B cell (primary cell): ENCODE results near the gene POLR2F. TPM values are rescaled to one million over a fixed set of nuclear protein-coding genes. Genes with fewer than 3 reads are reported as not detected.

ENCODE experiments used
- ATAC-seq: fragments of 200-7000 bp; cut with Tn5 transposase; one replicate; pipeline ENCODE4 v1.10.0; 2021; ENCODE audit warnings: low read depth, mild to moderate bottlenecking, moderate number of reproducible peaks, moderate library complexity
- CTCF ChIA-PET: fragments of 350-600 bp; sonication (Branson Sonifier 250); formaldehyde crosslinking; loops from one replicate; lab custom pipeline; 2021; ENCODE audit warnings: antibody characterized with exemption, inconsistent platforms; lab: Charles Lee
- POLR2A ChIA-PET: fragments of 350-600 bp; sonication (Branson Sonifier 250); formaldehyde crosslinking; loops from one replicate; lab custom pipeline; 2021; ENCODE audit warnings: antibody characterized with exemption; lab: Charles Lee
- DNase-seq: peaks from one replicate; pipeline ENCODE4 v3.0.0; 2013
- H2AFZ ChIP-seq: 2 replicates; pipeline ENCODE4 v1.6.1; 2012; ENCODE audit warnings: mild to moderate bottlenecking, low read depth, low read length; ENCODE audit not compliant: insufficient read depth, poor library complexity, severe bottlenecking
- H3K27ac ChIP-seq, 2 donors: 1 replicate in 1 of 2; 2 replicates in 1 of 2; pipeline ENCODE4 v1.5.1; 2012 to 2013; ENCODE audit warnings: low read length in 2 of 2, mild to moderate bottlenecking in 2 of 2, moderate library complexity in 1 of 2
- H3K27me3 ChIP-seq, 4 experiments: fragments of 200-600 bp in 1 of 4; sonication (generic) in 1 of 4; replicated peaks in 1 of 4; 1 replicate in 2 of 4; 2 replicates in 2 of 4; pipeline versions ENCODE4 v1.6.1 to v1.7.0; 2013 to 2016; ENCODE audit warnings: low read length in 3 of 4, mild to moderate bottlenecking in 2 of 4, mixed read lengths in 1 of 4, moderate library complexity in 1 of 4; ENCODE audit not compliant: insufficient read depth in 4 of 4, control insufficient read depth in 3 of 4; ENCODE audit errors: control extremely low read depth in 1 of 4
- H3K36me3 ChIP-seq, 2 experiments: replicated peaks in 1 of 2; 1 replicate in 1 of 2; 2 replicates in 1 of 2; pipeline versions ENCODE4 v1.6.1 to v1.7.1; 2013; ENCODE audit warnings: low read length in 1 of 2; ENCODE audit not compliant: insufficient read depth in 2 of 2, control insufficient read depth in 1 of 2; ENCODE audit errors: control extremely low read depth in 1 of 2, extremely low read depth in 1 of 2
- H3K4me1 ChIP-seq, 2 donors: fragments of 200-600 bp in 1 of 2; sonication (generic) in 1 of 2; 1 replicate in 1 of 2; 2 replicates in 1 of 2; pipeline versions ENCODE4 v1.5.1 to v1.6.1; 2013 to 2017; ENCODE audit warnings: low read length in 2 of 2; ENCODE audit not compliant: control insufficient read depth in 2 of 2, insufficient read depth in 2 of 2
- H3K4me2 ChIP-seq: replicated peaks from 2 replicates; pipeline ENCODE3; 2012; ENCODE audit warnings: mild to moderate bottlenecking, low read depth, low read length; ENCODE audit not compliant: poor library complexity, severe bottlenecking
- H3K4me3 ChIP-seq, 5 experiments: fragments of 200-600 bp in 1 of 5; sonication (generic) in 1 of 5; 1 replicate in 3 of 5; 2 replicates in 2 of 5; pipeline versions ENCODE4 v1.5.1 to v1.7.0; 2011 to 2016; ENCODE audit warnings: low read length in 4 of 5, mild to moderate bottlenecking in 4 of 5, low read depth in 2 of 5, control low read depth in 1 of 5, moderate library complexity in 1 of 5; ENCODE audit not compliant: insufficient read depth in 1 of 5; ENCODE audit errors: control extremely low read depth in 1 of 5, extremely low read depth in 1 of 5
- H3K79me2 ChIP-seq: fragments of 200-600 bp; sonication (generic); one replicate; pipeline ENCODE4 v1.6.0; 2016; ENCODE audit warnings: low read length; ENCODE audit not compliant: control insufficient read depth, insufficient read depth
- H3K9ac ChIP-seq: fragments of 200-600 bp; sonication (generic); 2 replicates; pipeline ENCODE4 v1.6.1; 2017; ENCODE audit warnings: mild to moderate bottlenecking, low read length, moderate library complexity
- H3K9me3 ChIP-seq, 3 donors: one replicate each; pipeline versions ENCODE4 v1.6.1 to v1.7.1; 2013; ENCODE audit warnings: low read length in 2 of 3; ENCODE audit not compliant: control insufficient read depth in 2 of 3, insufficient read depth in 1 of 3; ENCODE audit errors: control extremely low read depth in 1 of 3
- H4K20me1 ChIP-seq: 2 replicates; pipeline ENCODE4 v1.6.0; 2012; ENCODE audit warnings: mild to moderate bottlenecking, low read length; ENCODE audit not compliant: insufficient read depth, control insufficient read depth, poor library complexity, severe bottlenecking
- H3K27ac Mint-ChIP-seq: one replicate; pipeline ENCODE4 v1.8.0; 2021; ENCODE audit warnings: mixed read lengths
- H3K27me3 Mint-ChIP-seq: one replicate; pipeline ENCODE4 v1.8.0; 2021; ENCODE audit warnings: mixed read lengths
- H3K4me1 Mint-ChIP-seq: one replicate; pipeline ENCODE4 v1.8.0; 2021; ENCODE audit warnings: mixed read lengths
- H3K4me3 Mint-ChIP-seq: one replicate; pipeline ENCODE4 v1.8.0; 2021; ENCODE audit warnings: mixed read lengths
- H3K9me3 Mint-ChIP-seq: one replicate; pipeline ENCODE4 v1.8.0; 2022; ENCODE audit warnings: mixed read lengths; ENCODE audit not compliant: insufficient read depth
- EZH2 ChIP-seq: IDR thresholded peaks from 2 replicates; pipeline ENCODE4 v1.6.1; 2012; ENCODE audit warnings: borderline replicate concordance, low read depth, mild to moderate bottlenecking, moderate library complexity, low read length; ENCODE audit not compliant: insufficient read depth, poor library complexity, severe bottlenecking
- WGBS: methylation state at CpG from one replicate; pipeline ENCODE4 v1.1.5; 2013; ENCODE audit warnings: missing lambda C conversion rate; ENCODE audit not compliant: insufficient coverage; 5-methylcytosine and 5-hydroxymethylcytosine counted together
- intact Hi-C: fragments of 100-400 bp; cut with micrococcal nuclease; formaldehyde crosslinking; loops from one replicate; pipeline ENCODE4 v1.10.0; 2022
- polyA plus RNA-seq: library from polyadenylated mRNA; depleted of rRNA; stranded (reverse); fragments of >200 nt; gene quantifications from 2 replicates; pipeline ENCODE4 v1.2.3, GENCODE V29; 2012
- total RNA-seq, 2 donors: library from RNA; stranded (reverse); fragments of 120-200 nt in 1 of 2; gene quantifications; 1 replicate in 1 of 2; 2 replicates in 1 of 2; pipeline versions ENCODE4 v1.2.3 to v1.2.4, GENCODE V29; 2013 to 2022
- TF ChIP-seq, protein P1 (sequence below): fragments of 200-600 bp; IDR thresholded peaks from one replicate; pipeline ENCODE4 v1.8.0; 2022; ENCODE audit warnings: antibody characterized with exemption, mild to moderate bottlenecking

Gene POLR2F
- total and polyA plus RNA-seq, 2 donors (not counting 1 experiment from before 2014, with no cell fraction given) = 41.8 to 49.6 TPM

DNA sequence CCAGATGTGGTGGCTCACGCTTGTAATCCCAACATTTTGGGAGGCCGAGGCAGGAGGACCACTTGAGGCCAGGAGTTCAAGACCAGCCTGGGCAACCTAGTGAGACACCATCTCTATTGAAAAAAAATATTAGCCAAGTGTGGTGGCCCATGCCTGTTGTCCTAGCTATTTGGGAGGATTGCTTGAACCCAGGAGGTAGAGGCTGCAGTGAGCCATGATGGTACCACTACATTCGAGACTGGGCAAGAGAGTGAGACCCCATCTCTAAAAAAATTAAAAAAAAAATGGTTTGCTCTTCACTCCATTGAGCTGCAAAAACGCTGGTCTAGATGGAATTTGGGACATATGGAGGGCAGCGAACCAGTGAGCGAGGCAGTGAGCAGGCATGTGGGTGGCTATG lies 52.4 kb downstream of the POLR2F start:
- Histone ChIP-seq H3K9ac (no peak overlapping the region), H3K4me3 (no peak overlapping the region), H3K4me2 (no peak overlapping the region), H4K20me1 (no peaks in the 10 kb centered on the region), H3K36me3 (no peaks in the 10 kb centered on the region), H3K4me1 (no peaks in the 10 kb centered on the region), H3K79me2 (no peaks in the 10 kb centered on the region), H3K27ac (no peak overlapping the region), H3K27me3 (no peaks in the 10 kb centered on the region), H3K9me3 (no peaks in the 10 kb centered on the region), H2AFZ (no peak overlapping the region)
- Mint-ChIP-seq H3K27me3 (no peaks in the 10 kb centered on the region), H3K9me3 (no peaks in the 10 kb centered on the region), H3K27ac (no peak overlapping the region), H3K4me1 (no peaks in the 10 kb centered on the region), H3K4me3 (no peak overlapping the region)
- WGBS = 84% methylated on average over 4 of the region's 6 CpGs
- DNase-seq (no peak), ATAC-seq (no peak)
- intact Hi-C loops = no loop called here
- ChIA-PET CTCF (interaction anchor here (0.9 kb wide), 1 partner anchor 43 kb away, joined by 3 read pairs; no protein-coding TSS in a partner anchor), POLR2A (no interaction called here)
- no peak for TF ChIP-seq EZH2
- TF ChIP-seq, protein P1, sequence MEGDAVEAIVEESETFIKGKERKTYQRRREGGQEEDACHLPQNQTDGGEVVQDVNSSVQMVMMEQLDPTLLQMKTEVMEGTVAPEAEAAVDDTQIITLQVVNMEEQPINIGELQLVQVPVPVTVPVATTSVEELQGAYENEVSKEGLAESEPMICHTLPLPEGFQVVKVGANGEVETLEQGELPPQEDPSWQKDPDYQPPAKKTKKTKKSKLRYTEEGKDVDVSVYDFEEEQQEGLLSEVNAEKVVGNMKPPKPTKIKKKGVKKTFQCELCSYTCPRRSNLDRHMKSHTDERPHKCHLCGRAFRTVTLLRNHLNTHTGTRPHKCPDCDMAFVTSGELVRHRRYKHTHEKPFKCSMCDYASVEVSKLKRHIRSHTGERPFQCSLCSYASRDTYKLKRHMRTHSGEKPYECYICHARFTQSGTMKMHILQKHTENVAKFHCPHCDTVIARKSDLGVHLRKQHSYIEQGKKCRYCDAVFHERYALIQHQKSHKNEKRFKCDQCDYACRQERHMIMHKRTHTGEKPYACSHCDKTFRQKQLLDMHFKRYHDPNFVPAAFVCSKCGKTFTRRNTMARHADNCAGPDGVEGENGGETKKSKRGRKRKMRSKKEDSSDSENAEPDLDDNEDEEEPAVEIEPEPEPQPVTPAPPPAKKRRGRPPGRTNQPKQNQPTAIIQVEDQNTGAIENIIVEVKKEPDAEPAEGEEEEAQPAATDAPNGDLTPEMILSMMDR = no peak

DNA sequence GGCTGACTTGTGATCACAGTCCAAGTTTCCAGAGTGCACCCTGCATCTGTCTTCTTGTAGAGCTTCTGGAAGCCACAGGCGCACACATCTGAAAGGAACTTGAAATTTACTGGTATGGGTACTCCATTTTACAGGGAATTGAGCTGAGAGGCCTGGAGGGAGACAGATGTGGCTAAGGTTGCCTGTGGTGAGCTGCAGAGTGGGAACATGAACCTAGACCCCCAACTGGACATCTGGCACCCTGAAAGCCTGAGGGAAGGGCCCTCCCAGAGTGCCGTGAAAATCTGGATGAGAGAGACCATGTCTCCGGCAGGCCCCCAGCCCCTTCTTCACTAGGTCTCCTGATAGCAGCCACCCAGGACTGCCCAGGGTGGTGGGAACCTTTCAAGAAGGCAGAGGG lies 53.4 kb downstream of the POLR2F start:
- Histone ChIP-seq H3K4me2 (no peak overlapping the region), H3K4me3 (no peak overlapping the region), H3K27ac (no peak overlapping the region), H3K9me3 (no peaks in the 10 kb centered on the region), H2AFZ (no peak overlapping the region), H3K36me3 (no peaks in the 10 kb centered on the region), H3K9ac (no peak overlapping the region), H3K27me3 (no peaks in the 10 kb centered on the region), H3K79me2 (no peaks in the 10 kb centered on the region), H3K4me1 (no peaks in the 10 kb centered on the region), H4K20me1 (no peaks in the 10 kb centered on the region)
- Mint-ChIP-seq H3K27ac (no peak overlapping the region), H3K4me1 (no peaks in the 10 kb centered on the region), H3K9me3 (no peaks in the 10 kb centered on the region), H3K27me3 (no peaks in the 10 kb centered on the region), H3K4me3 (no peak overlapping the region)
- 85% methylated on average over 1 of the region's 3 CpGs for WGBS
- intact Hi-C loops = no loop called here
- no peak for ATAC-seq
- no peak for TF ChIP-seq EZH2
- TF ChIP-seq, protein P1 = no peak
- DNase-seq = no peak
- CTCF ChIA-PET = interaction anchor here (0.9 kb wide), 1 partner anchor 43 kb away, joined by 3 read pairs; no protein-coding TSS in a partner anchor
- POLR2A ChIA-PET = no interaction called here
